Activated naive CD4-positive, alpha-beta T cell treated with anti-CD3 and anti-CD28 coated beads for 36 hours (primary cell): ENCODE results near the gene MRPS7. TPM values are rescaled to one million over a fixed set of nuclear protein-coding genes. Genes with fewer than 3 reads are reported as not detected.
"Not testable (repeated sequence)": the region's sequence is repeated elsewhere in the genome, so short reads cannot be mapped to it uniquely, and the experiment has no call there.

Experiments
- CTCF ChIA-PET: fragments of 350-600 bp; sonication (Branson Sonifier 250); formaldehyde crosslinking; loops from one replicate; lab custom pipeline; 2021; ENCODE audit warnings: antibody characterized with exemption; lab: Charles Lee
- DNase-seq: peaks from one replicate; pipeline ENCODE4 v3.0.0-alpha.2; 2020
- H3K27ac Mint-ChIP-seq: one replicate; pipeline ENCODE4 v1.8.0; 2021; ENCODE audit warnings: mild to moderate bottlenecking, mixed read lengths
- H3K27me3 Mint-ChIP-seq: one replicate; pipeline ENCODE4 v1.8.0; 2021; ENCODE audit warnings: low read depth, mixed read lengths
- H3K36me3 Mint-ChIP-seq: one replicate; pipeline ENCODE4 v1.8.0; 2021; ENCODE audit warnings: low read depth, mixed read lengths
- H3K4me1 Mint-ChIP-seq: one replicate; pipeline ENCODE4 v1.8.0; 2021; ENCODE audit warnings: low read depth, mixed read lengths
- H3K4me3 Mint-ChIP-seq: one replicate; pipeline ENCODE4 v1.8.0; 2021; ENCODE audit warnings: mild to moderate bottlenecking, moderate library complexity, mixed read lengths
- H3K9me3 Mint-ChIP-seq: one replicate; pipeline ENCODE4 v1.8.0; 2021; ENCODE audit warnings: mixed read lengths
- intact Hi-C: fragments of 100-400 bp; cut with micrococcal nuclease; formaldehyde crosslinking; loops from one replicate; pipeline ENCODE4 v1.15.1; 2023
- total RNA-seq, 2 experiments: library from RNA; stranded (reverse); gene quantifications; one replicate each; pipeline ENCODE4 v1.2.3, GENCODE V29; 2021

The MRPS7 gene
- total RNA-seq, 2 experiments from 2014 or later: 73.3 to 78.3 TPM

GRCh38 chr17:75246404-75246803, 15.3 kb upstream of the MRPS7 start:
- intact Hi-C loops: no loop called here
- Mint-ChIP-seq H3K36me3 (peaks cover 23% of the 10 kb centered on the region), H3K4me3 (no peak overlapping the region), H3K27me3 (no peaks in the 10 kb centered on the region), H3K4me1 (peaks cover 75% of the 10 kb centered on the region), H3K9me3 (no peaks in the 10 kb centered on the region), H3K27ac (no peak overlapping the region)
- CTCF ChIA-PET: interaction anchor here (0.6 to 0.8 kb wide), 2 partner anchors 16 to 18 kb away, joined by 4 to 5 read pairs; no protein-coding TSS in a partner anchor
- no peak for DNase-seq

GRCh38 chr17:75249564-75249963, 12.1 kb upstream of the MRPS7 start:
- Mint-ChIP-seq H3K4me1 (peaks cover 75% of the 10 kb centered on the region), H3K27ac (peak overlapping the region; percentile 93), H3K36me3 (peaks cover 11% of the 10 kb centered on the region), H3K9me3 (no peaks in the 10 kb centered on the region), H3K4me3 (peak overlapping the region; percentile 61), H3K27me3 (no peaks in the 10 kb centered on the region)
- intact Hi-C loops: no loop called here
- CTCF ChIA-PET: interaction anchor here (0.7 to 3.4 kb wide), 12 partner anchors 11 to 267 kb away, joined by 3 to 41 read pairs (median 3); partner anchors contain the start of genes GGA3, MIF4GD, MRPS7 and NUP85
- peak; percentile 30 for DNase-seq

- Mint-ChIP-seq H3K9me3 (no peaks in the 10 kb centered on the region), H3K27me3 (no peaks in the 10 kb centered on the region), H3K36me3 (peaks cover 10% of the 10 kb centered on the region), H3K4me1 (peaks cover 74% of the 10 kb centered on the region), H3K27ac (peak overlapping the region; percentile 93), H3K4me3 (peak overlapping the region; percentile 61)
- intact Hi-C loops: loop anchor here (1.0 to 5.0 kb wide), 3 partner anchors 11 to 157 kb away; partner anchors contain the start of genes GGA3, GRB2, MIF4GD and MRPS7
- CTCF ChIA-PET: interaction anchor here (0.8 to 3.4 kb wide), 11 partner anchors 11 to 266 kb away, joined by 3 to 41 read pairs (median 3); partner anchors contain the start of genes GGA3, MIF4GD, MRPS7 and NUP85
- peak; percentile 90 for DNase-seq
Observed at GRCh38 chr17:75250009-75250471, 11.6 kb upstream of the MRPS7 start.

DNA sequence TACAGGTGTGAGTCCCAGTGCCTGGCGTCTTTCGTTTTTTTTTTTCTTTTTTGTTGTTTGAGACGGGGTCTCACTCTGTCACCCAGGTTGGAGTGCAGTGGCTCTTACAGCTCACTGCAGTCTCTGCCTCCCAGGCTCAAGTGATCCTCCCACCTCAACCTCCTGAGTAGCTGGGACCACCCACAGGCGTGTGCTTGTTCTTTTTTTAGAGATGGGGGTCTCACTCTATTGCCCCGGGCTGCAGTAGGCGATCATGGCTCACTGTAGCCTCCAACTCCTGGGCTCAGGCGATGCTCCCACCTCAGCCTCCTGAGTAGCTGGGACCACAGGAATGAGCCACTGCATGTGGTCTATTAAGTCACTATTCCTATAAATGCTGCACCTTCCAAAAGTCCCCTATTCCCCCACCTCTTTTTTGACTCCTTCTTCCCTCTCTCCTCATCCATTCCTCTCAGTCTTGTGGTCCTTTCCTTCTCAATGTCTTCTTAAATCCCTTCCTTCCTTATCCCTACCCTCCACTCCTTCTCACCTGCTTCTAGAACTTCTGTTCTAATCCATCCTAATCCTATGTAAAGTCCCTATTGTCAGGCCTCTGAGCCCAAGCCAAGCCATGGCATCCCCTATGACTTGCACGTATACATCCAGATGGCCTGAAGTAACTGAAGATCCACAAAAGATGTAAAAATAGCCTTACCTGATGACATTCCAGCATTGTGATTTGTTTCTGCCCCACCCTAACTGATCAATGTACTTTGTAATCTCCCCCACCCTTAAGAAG, 9.5 kb upstream of the MRPS7 start:
- intact Hi-C loops: loop anchor here (5.0 kb wide), 1 partner anchor 155 kb away; the partner anchor contains the start of gene GRB2
- H3K4me3 Mint-ChIP-seq: no peak overlapping the region
- no peaks in the 10 kb centered on the region for H3K9me3 Mint-ChIP-seq
- peaks cover 85% of the 10 kb centered on the region for H3K4me1 Mint-ChIP-seq
- H3K36me3 Mint-ChIP-seq: peaks cover 2% of the 10 kb centered on the region
- no peak for DNase-seq
- H3K27ac Mint-ChIP-seq: peak overlapping the region; percentile 80
- CTCF ChIA-PET: interaction anchor here (0.7 to 3.3 kb wide), 3 partner anchors 8 to 19 kb away, joined by 5 to 19 read pairs (median 9); partner anchors contain the start of gene MIF4GD
- no peaks in the 10 kb centered on the region for H3K27me3 Mint-ChIP-seq

- H3K27me3 Mint-ChIP-seq, H3K9me3 Mint-ChIP-seq, H3K4me3 Mint-ChIP-seq, DNase-seq, H3K27ac Mint-ChIP-seq, CTCF ChIA-PET, H3K36me3 Mint-ChIP-seq, intact Hi-C loops: not testable (repeated sequence)
- H3K4me1 Mint-ChIP-seq: peaks cover 81% of the 10 kb centered on the region
Observed at GRCh38 chr17:75255954-75256698, 5.6 kb upstream of the MRPS7 start.

GRCh38 chr17:75257228-75257627, 4.5 kb upstream of the MRPS7 start:
- H3K9me3 Mint-ChIP-seq, H3K36me3 Mint-ChIP-seq, DNase-seq, H3K27me3 Mint-ChIP-seq, CTCF ChIA-PET, H3K4me3 Mint-ChIP-seq, intact Hi-C loops: not testable (repeated sequence)
- Mint-ChIP-seq H3K27ac (peak overlapping the region; percentile 50), H3K4me1 (peaks cover 71% of the 10 kb centered on the region)

DNA sequence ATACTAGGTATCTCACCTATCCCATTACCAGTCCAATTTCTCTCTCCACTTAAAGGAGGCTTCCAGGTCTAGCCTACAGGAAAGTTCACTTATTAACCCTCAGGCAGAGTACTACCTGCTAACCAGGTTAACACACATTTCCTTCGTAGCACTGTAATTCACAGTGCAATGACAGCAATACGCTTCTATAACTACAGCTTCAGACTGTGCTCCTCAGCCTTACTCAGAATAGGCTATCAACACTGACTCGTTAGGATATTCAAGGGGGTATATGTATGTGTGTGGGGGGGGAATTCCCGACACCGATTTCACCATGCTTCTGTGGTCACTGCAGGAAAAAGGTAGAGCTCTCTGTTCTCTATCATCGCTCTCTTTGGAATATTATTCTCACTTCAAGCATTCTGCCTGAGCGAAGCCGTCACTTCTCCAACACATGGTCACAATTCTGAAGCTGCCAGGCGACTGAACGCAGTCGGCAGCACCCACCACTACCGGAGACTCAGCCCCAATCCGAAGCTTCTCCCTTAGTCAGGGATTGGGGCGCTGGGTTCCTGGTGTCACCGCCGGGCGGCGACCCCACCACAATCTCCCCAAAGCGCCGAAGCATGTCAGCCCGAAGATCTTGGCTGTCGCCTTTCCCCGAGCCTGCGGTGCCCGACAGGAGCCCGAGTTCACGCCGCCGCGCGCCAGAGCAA, 891 bp upstream of the MRPS7 start:
- H3K9me3 Mint-ChIP-seq: no peaks in the 10 kb centered on the region
- intact Hi-C loops: loop anchor here (1.0 to 10.0 kb wide), 11 partner anchors 10 to 524 kb away; partner anchors contain the start of genes CASKIN2, JPT1, NUP85 and SLC25A19
- H3K36me3 Mint-ChIP-seq: peaks cover 18% of the 10 kb centered on the region
- H3K4me1 Mint-ChIP-seq: peaks cover 60% of the 10 kb centered on the region
- no peaks in the 10 kb centered on the region for H3K27me3 Mint-ChIP-seq
- CTCF ChIA-PET: interaction anchor here (0.6 to 4.2 kb wide), 8 partner anchors 9 to 340 kb away, joined by 3 to 52 read pairs (median 6); partner anchors contain the start of gene MIF4GD
- peak overlapping the region; percentile 99 for H3K27ac Mint-ChIP-seq
- peak; percentile 76 for DNase-seq
- peak overlapping the region; percentile 93 for H3K4me3 Mint-ChIP-seq

- Mint-ChIP-seq H3K4me1 (peaks cover 46% of the 10 kb centered on the region), H3K9me3 (no peaks in the 10 kb centered on the region), H3K4me3 (peak overlapping the region; percentile 93), H3K27me3 (no peaks in the 10 kb centered on the region), H3K36me3 (peaks cover 21% of the 10 kb centered on the region), H3K27ac (peak overlapping the region; percentile 99)
- intact Hi-C loops: loop anchor here (5.0 to 10.0 kb wide), 3 partner anchors 150 to 523 kb away; partner anchors contain the start of genes CASKIN2, TSEN54 and UNK
- no peak for DNase-seq
- CTCF ChIA-PET: interaction anchor here (0.6 to 4.2 kb wide), 11 partner anchors 8 to 254 kb away, joined by 3 to 52 read pairs (median 4); partner anchors contain the start of genes MIF4GD, SLC25A19 and TSEN54
Observed at GRCh38 chr17:75262112-75262606, 480 bp downstream of the MRPS7 start.

DNA sequence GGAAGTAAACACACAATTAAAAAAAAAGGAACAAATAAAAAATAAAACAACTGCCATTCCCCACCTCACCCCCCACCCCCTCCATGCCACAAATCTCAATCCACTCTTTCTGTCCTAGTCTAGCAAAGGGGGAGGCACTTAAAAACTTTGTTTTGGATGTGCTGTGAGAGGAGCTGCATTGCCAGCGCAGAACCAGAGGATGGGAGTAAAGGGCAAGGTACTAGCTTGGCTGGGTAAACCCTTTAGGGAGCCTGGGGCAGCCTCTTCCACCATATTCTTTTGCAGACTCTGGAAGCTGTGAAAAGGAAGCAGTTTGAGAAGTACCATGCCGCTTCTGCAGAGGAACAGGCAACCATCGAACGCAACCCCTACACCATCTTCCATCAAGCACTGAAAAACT, 1.4 kb downstream of the MRPS7 start:
- intact Hi-C loops: loop anchor here (5.0 to 10.0 kb wide), 3 partner anchors 151 to 522 kb away; partner anchors contain the start of genes CASKIN2, TSEN54 and UNK
- CTCF ChIA-PET: interaction anchor here (0.7 to 4.2 kb wide), 11 partner anchors 8 to 253 kb away, joined by 3 to 52 read pairs (median 4); partner anchors contain the start of genes MIF4GD, SLC25A19 and TSEN54
- H3K9me3 Mint-ChIP-seq: no peaks in the 10 kb centered on the region
- H3K27ac Mint-ChIP-seq: peak overlapping the region; percentile 99
- DNase-seq: no peak
- H3K27me3 Mint-ChIP-seq: no peaks in the 10 kb centered on the region
- H3K4me3 Mint-ChIP-seq: peak overlapping the region; percentile 93
- peaks cover 40% of the 10 kb centered on the region for H3K4me1 Mint-ChIP-seq
- H3K36me3 Mint-ChIP-seq: peaks cover 21% of the 10 kb centered on the region

DNA sequence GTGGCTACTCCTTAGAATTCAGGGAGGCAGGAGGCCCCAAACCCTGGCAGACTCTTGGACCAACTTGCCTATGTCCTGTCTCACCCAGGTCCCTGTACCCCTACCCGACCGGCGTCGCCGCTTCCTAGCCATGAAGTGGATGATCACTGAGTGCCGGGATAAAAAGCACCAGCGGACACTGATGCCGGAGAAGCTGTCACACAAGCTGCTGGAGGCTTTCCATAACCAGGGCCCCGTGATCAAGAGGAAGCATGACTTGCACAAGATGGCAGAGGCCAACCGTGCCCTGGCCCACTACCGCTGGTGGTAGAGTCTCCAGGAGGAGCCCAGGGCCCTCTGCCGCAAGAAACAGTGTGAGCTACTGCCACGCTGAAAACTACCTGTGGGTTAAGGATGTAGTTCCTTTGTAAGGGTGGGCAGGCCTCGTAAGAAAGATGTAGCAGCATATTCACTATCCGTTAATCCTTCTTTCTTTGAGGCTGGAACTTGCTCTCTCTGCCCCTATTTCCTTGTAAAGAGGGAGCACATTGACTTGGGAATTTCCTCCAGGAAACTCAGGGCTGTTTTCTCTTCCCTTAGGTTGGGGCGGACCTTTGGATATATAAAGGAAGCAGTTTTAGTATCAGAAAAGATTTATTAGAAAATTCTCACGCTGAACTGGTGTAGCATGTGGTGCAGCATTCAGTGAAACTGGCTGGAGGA, 4.1 kb downstream of the MRPS7 start:
- CTCF ChIA-PET: interaction anchor here (0.6 to 1.9 kb wide), 2 partner anchors 26 to 148 kb away, joined by 3 to 8 read pairs; no protein-coding TSS in a partner anchor
- no peak for DNase-seq
- Mint-ChIP-seq H3K9me3 (no peaks in the 10 kb centered on the region), H3K27ac (no peak overlapping the region), H3K4me3 (no peak overlapping the region), H3K27me3 (no peaks in the 10 kb centered on the region), H3K4me1 (peaks cover 29% of the 10 kb centered on the region), H3K36me3 (peaks cover 17% of the 10 kb centered on the region)
- intact Hi-C loops: loop anchor here (10.0 kb wide), 2 partner anchors 249 to 519 kb away; partner anchors contain the start of genes CASKIN2, TSEN54 and UNK
